Pancreas (tissue), 10 donors: ENCODE measurements around the gene MTA1. TPM values are rescaled to one million over a fixed set of nuclear protein-coding genes. Genes with fewer than 3 reads are reported as not detected.

Source experiments
- ATAC-seq, 4 donors: fragments of 200-7000 bp; cut with Tn5 transposase; one replicate each; pipeline versions ENCODE4 v1.8.0 to v1.9.1; 2020; ENCODE audit warnings: mild to moderate bottlenecking in 4 of 4, moderate library complexity in 4 of 4
- DNase-seq, 6 donors: peaks; one replicate each; pipeline ENCODE4 v3.0.0-alpha.2; 2020
- FAIRE-seq: peaks from 2 replicates; lab custom pipeline; 2012; peaks lifted over from hg19 to GRCh38; lab: Jason Lieb, UNC
- H3K27ac ChIP-seq, 4 donors: fragments of 200-600 bp; sonication (generic); 1 replicate in 3 of 4; 2 replicates in 1 of 4; pipeline versions ENCODE4 v1.5.0 to v1.8.0; 2020
- H3K27me3 ChIP-seq, 4 donors: fragments of 200-600 bp; one replicate each; pipeline ENCODE4 v1.8.0; 2021
- H3K36me3 ChIP-seq, 3 donors: fragments of 200-600 bp; sonication (generic) in 1 of 3; one replicate each; pipeline versions ENCODE4 v1.5.0 to v1.8.0; 2020 to 2021
- H3K4me1 ChIP-seq, 3 donors: fragments of 200-600 bp; one replicate each; pipeline ENCODE4 v1.8.0; 2021
- H3K4me3 ChIP-seq, 4 donors: fragments of 200-600 bp; sonication (generic) in 2 of 4; one replicate each; pipeline versions ENCODE4 v1.5.0 to v1.8.0; 2020 to 2021
- H3K9me3 ChIP-seq, 4 donors: fragments of 200-600 bp; one replicate each; pipeline ENCODE4 v1.8.0; 2021
- WGBS, 2 donors: extraction: QIAGEN DNeasy Blood & Tissue Kit; methylation state at CpG; one replicate each; pipeline ENCODE4 v1.1.7; 2013; 5-methylcytosine and 5-hydroxymethylcytosine counted together
- intact Hi-C, 3 donors: fragments of 100-400 bp; cut with DNase I; formaldehyde crosslinking; loops; one replicate each; pipeline versions ENCODE4 v1.11.1 to v1.14.2; 2022
- polyA plus RNA-seq, 2 donors: library from polyadenylated mRNA; stranded (reverse); fragments of 200-250 nt; gene quantifications; one replicate each; pipeline ENCODE4 v1.2.3, GENCODE V29; 2013
- total RNA-seq, 6 donors: library from RNA; stranded (reverse); fragmentation: NEBNext Ultra II Directional in 4 of 6; extraction: Animal tissue kit (Norgen Biotek cat#: 25700) in 4 of 6; gene quantifications; one replicate each; pipeline versions ENCODE4 v1.2.1 to v1.2.4, GENCODE V29; 2021 to 2023
- TF ChIP-seq, protein P1 (sequence below), 4 donors: fragments of 200-600 bp; sonication (generic) in 3 of 4; IDR thresholded peaks; one replicate each; pipeline versions ENCODE4 v1.5.0 to v1.8.0; 2021; ENCODE audit warnings: antibody characterized with exemption in 4 of 4
- donor health status: healthy with polysubstance abuse.
- donor health status: DM: no; HTN: no; CAD: no; lungs with moderate emphysema.
- donor health status: DM: no; HTN: no; CAD: no.
- donor health status: control.
- donor health status: control.
- donor health status: Bipolar disorder and iron deficiency.
- donor health status: DM: yes; HTN: yes; CAD: no.
- donor health status: DM: no; HTN: no; CAD: no.
- donor health status: DM: no; HTN: no; CAD: no.
- donor health status: DM: yes; HTN: yes; CAD: no.

Gene MTA1
- total and polyA plus RNA-seq, 8 donors: 34.8 to 138 (median 53.2) TPM

DNA sequence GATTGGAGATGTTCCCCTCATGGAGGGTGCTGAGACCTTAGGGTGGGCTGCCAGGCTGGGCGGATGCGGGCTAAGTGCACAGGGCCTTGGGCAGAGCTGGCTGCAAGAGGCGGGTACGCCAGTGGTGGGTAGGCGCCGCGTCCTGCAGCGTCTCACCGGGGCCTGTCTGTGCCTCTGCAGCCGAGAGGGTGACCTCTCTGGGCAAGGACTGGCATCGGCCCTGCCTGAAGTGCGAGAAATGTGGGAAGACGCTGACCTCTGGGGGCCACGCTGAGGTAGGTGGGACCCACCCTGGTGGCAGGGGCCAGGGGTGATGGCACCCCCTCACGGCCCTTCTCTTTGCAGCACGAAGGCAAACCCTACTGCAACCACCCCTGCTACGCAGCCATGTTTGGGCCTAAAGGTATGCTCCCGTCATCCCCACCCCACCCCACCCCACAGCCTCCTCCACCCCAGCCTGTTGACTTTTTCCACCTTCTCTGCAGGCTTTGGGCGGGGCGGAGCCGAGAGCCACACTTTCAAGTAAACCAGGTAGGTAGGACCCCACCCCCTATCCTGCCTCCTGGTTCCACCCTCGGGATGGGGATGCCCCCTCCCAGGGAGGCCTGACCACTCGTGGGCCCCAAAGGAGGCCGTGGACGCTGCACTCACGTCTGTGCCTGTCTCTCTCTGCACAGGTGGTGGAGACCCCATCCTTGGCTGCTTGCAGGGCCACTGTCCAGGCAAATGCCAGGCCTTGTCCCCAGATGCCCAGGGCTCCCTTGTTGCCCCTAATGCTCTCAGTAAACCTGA lies 68.6 kb downstream of the MTA1 start:
- no peak for FAIRE-seq
- Histone ChIP-seq H3K36me3 (no peaks in the 10 kb centered on the region), H3K27ac (no peak overlapping the region), H3K27me3 (peaks cover 0 to 11% (median 0%) of the 10 kb centered on the region in 4 donors), H3K4me1 (peaks cover 0 to 29% (median 4%) of the 10 kb centered on the region in 3 donors), H3K9me3 (no peaks in the 10 kb centered on the region), H3K4me3 (peak overlapping the region in 2 of 4 donors; percentile 14 to 43)
- WGBS, 2 donors: 65 to 71% methylated on average over 26 of the region's 26 CpGs
- TF ChIP-seq, protein P1, sequence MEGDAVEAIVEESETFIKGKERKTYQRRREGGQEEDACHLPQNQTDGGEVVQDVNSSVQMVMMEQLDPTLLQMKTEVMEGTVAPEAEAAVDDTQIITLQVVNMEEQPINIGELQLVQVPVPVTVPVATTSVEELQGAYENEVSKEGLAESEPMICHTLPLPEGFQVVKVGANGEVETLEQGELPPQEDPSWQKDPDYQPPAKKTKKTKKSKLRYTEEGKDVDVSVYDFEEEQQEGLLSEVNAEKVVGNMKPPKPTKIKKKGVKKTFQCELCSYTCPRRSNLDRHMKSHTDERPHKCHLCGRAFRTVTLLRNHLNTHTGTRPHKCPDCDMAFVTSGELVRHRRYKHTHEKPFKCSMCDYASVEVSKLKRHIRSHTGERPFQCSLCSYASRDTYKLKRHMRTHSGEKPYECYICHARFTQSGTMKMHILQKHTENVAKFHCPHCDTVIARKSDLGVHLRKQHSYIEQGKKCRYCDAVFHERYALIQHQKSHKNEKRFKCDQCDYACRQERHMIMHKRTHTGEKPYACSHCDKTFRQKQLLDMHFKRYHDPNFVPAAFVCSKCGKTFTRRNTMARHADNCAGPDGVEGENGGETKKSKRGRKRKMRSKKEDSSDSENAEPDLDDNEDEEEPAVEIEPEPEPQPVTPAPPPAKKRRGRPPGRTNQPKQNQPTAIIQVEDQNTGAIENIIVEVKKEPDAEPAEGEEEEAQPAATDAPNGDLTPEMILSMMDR (IDR thresholded peaks at IDR 0.05): no peak
- peak in 4 of 6 donors; percentile 37 to 74 (median 50) for DNase-seq
- ATAC-seq: no peak
- intact Hi-C loops: loop anchor here in 2 of 3 donors (5.0 kb wide), 1 partner anchor 116 kb away; no protein-coding TSS in a partner anchor

DNA sequence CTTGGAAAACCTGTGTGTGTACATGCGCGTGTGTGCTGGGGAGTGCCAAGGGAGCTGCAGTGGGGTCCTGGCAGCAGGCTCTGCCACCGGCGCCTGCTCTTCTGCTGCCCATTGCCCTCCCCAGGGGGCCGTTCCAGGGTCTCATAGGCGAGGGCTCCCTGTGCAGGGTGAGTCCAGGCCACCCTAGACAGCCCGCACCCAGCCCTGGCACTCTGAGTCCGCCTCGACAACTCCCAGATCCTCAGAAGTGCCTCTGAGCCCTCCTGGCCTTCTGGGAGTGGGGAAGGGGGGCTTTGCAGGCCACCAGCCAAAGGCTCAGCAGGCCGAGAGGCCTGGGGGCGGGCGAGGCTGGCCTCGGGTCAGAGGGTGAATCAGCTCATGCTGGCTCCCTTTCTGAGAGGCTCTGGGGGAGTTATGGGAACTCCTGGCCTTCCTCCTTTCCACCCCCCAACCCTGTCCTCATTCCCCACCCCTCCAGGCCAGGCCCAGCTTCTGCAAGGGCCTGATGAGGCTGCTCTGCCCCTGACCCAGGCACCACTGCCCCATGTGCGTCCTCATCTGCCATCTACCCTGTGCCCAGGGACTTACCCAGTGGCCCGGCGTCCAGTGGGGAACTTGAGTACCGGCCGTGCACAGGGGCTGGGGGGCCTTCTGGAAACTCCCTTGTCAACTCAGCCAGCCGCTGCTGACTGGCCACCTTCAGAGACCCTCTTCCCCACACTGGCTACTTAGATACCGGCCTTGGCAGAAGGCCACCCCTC lies 69.3 kb downstream of the MTA1 start:
- Histone ChIP-seq H3K36me3 (no peaks in the 10 kb centered on the region), H3K4me1 (peaks cover 0 to 27% (median 4%) of the 10 kb centered on the region in 3 donors), H3K9me3 (no peaks in the 10 kb centered on the region), H3K27me3 (peaks cover 0 to 11% (median 0%) of the 10 kb centered on the region in 4 donors), H3K4me3 (peak overlapping the region in 1 of 4 donors; percentile 54), H3K27ac (peak overlapping the region in 3 of 4 donors; percentile 92 to 98 (median 95))
- intact Hi-C loops: loop anchor here in 2 of 3 donors (5.0 kb wide), 1 partner anchor 117 kb away; no protein-coding TSS in a partner anchor
- 66 to 71% methylated on average over 17 to 20 of the region's 20 CpGs for WGBS, 2 donors
- DNase-seq: peak in 5 of 6 donors; percentile 29 to 87 (median 35)
- FAIRE-seq: no peak
- TF ChIP-seq, protein P1 (IDR thresholded peaks at IDR 0.05): no peak
- no peak for ATAC-seq

DNA sequence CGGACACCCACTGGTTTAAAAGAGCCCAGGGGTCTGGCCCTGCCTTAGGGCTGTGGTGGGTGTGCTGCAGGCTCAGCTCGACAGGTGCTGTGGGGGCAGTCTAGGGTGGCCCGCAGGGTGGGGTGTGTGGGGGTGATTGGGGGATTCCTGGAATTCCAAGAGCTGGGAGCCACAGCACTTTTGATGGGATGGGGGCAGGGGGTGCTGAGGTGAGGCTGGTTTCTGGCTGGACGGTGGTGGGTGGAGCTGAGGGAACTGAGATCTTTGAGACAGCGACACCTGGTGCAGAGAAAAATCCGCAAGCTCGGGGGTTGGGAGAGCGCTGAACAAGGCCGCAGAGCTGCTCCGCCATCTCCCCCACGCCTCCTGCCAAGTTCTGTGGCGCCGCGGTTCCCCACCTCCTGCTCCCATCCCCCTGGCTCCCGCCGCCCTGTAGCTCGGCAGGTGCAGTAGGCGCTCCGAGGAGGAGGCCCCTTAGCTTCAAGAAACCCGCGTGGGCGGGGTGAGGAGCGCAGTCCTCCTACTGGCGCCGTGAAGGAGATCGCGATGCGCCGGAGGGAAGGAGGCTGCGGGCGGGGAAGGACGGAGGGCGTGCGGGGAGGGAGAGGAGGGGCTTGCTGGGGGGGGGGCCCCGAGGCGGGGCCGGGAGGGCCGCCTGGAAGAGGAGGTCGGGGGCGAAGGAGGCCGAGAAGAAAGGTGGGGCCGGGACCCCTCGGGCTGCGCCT lies 70.1 kb downstream of the MTA1 start:
- 1% methylated on average over 28 to 44 of the region's 44 CpGs for WGBS, 2 donors
- H3K27me3 ChIP-seq: peaks cover 0 to 11% (median 0%) of the 10 kb centered on the region in 4 donors
- peak overlapping the region; percentile 42 to 92 (median 52) for H3K4me3 ChIP-seq
- DNase-seq: peak; percentile 82 to 93 (median 90)
- FAIRE-seq: no peak
- no peaks in the 10 kb centered on the region for H3K36me3 ChIP-seq
- peak; percentile 51 to 59 (median 58) for ATAC-seq
- peak overlapping the region; percentile 92 to 98 (median 96) for H3K27ac ChIP-seq
- H3K4me1 ChIP-seq: peaks cover 0 to 27% (median 4%) of the 10 kb centered on the region in 3 donors
- intact Hi-C loops: loop anchor here in 2 of 3 donors (5.0 kb wide), 1 partner anchor 117 kb away; no protein-coding TSS in a partner anchor
- TF ChIP-seq, protein P1 (IDR thresholded peaks at IDR 0.05): peak; percentile 31 to 47 (median 34)
- no peaks in the 10 kb centered on the region for H3K9me3 ChIP-seq

DNA sequence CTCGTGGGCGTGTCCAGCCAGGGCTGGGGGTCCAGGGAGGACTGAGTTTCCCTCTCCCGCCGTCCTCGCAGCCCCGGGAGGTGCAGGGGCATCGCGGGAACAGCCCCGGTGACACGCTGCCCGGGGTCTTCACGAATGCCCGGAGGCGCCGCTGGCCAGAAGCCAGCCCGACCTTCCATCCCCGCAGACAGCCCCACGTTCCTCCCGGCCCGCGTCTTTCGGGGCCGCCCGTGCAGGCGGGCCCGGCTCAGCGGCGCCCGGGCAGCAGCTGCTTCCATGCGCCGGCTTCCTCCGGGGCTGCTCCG lies 70.6 kb downstream of the MTA1 start:
- Histone ChIP-seq H3K36me3 (no peaks in the 10 kb centered on the region), H3K27me3 (peaks cover 0 to 11% (median 0%) of the 10 kb centered on the region in 4 donors), H3K9me3 (no peaks in the 10 kb centered on the region), H3K4me3 (peak overlapping the region; percentile 42 to 92 (median 52)), H3K4me1 (peaks cover 0 to 27% (median 4%) of the 10 kb centered on the region in 3 donors), H3K27ac (peak overlapping the region; percentile 92 to 98 (median 96))
- DNase-seq: peak in 4 of 6 donors; percentile 70 to 90 (median 80)
- ATAC-seq: peak in 3 of 4 donors; percentile 0 to 2 (median 1)
- WGBS, 2 donors: 0 to 1% methylated on average over 23 to 33 of the region's 33 CpGs
- intact Hi-C loops: no loop called here
- TF ChIP-seq, protein P1 (IDR thresholded peaks at IDR 0.05): no peak
- no peak for FAIRE-seq
